GM12874 (cell line): Measurements from ENCODE around the gene LRRC4B.

Experiments
- CTCF ChIP-seq: IDR thresholded peaks from 2 replicates; pipeline ENCODE4 v1.5.1; 2011; ENCODE audit warnings: low read depth, mild to moderate bottlenecking, control low read depth, low read length, moderate library complexity; ENCODE audit not compliant: insufficient read depth

LRRC4B gene

GRCh38 chr19:50468818-50469217, 99.4 kb downstream of the LRRC4B start:
- TF ChIP-seq CTCF: no peak

GRCh38 chr19:50467566-50467965, 100.7 kb downstream of the LRRC4B start:
- TF ChIP-seq CTCF: no peak
